ENCODE data around the gene MAST4.

Gene MAST4

GRCh38 chr5:66867618-66868322 is 271.6 kb downstream of the MAST4 start:
- Histone ChIP-seq H2AFZ (ENCODE audit: low read depth, low read length) (no peak overlapping the region), H3K4me2 (ENCODE audit: low read length) (no peak overlapping the region), H3K27me3 (ENCODE audit: low read depth, low read length) (peaks cover 27% of the 10 kb centered on the region; the same call in 1 of the 2 replicates)

GRCh38 chr5:66869347-66869746 is 273.2 kb downstream of the MAST4 start:
- H3K79me2 ChIP-seq (ENCODE audit: low read length), result no peaks in the 10 kb centered on the region
- no peak overlapping the region for H2AFZ ChIP-seq (ENCODE audit: low read depth, low read length)
- TF ChIP-seq EZH2phosphoT487 (IDR thresholded peaks at IDR 0.05; ENCODE audit: low read depth) (no peak), CTCF (IDR thresholded peaks at IDR 0.05; ENCODE audit: low read depth, low read length) (no peak)
- H3K4me1 ChIP-seq (ENCODE audit: low read length), result no peaks in the 10 kb centered on the region
- peaks cover 26% of the 10 kb centered on the region for H3K27me3 ChIP-seq (ENCODE audit: low read depth, low read length)
- H3K9me3 ChIP-seq (ENCODE audit: insufficient read depth, low read length), result no peaks in the 10 kb centered on the region
- H4K20me1 ChIP-seq (ENCODE audit: insufficient read depth, low read length), result no peaks in the 10 kb centered on the region
- no peak overlapping the region for H3K4me3 ChIP-seq (ENCODE audit: low read length)
- H3K9ac ChIP-seq (ENCODE audit: low read length), result no peak overlapping the region
- no peaks in the 10 kb centered on the region for H3K36me3 ChIP-seq (replicated peaks; ENCODE audit: low read depth, low read length)
- H3K27ac ChIP-seq (ENCODE audit: low read length), result no peak overlapping the region
- no peak overlapping the region for H3K4me2 ChIP-seq (ENCODE audit: low read length)

More at GRCh38 chr5:66867618-66868322, 271.6 kb downstream of the MAST4 start:
- H3K9ac ChIP-seq (ENCODE audit: low read length), result no peak overlapping the region
- no peak overlapping the region for H3K27ac ChIP-seq (ENCODE audit: low read length)
- no peaks in the 10 kb centered on the region for H4K20me1 ChIP-seq (ENCODE audit: insufficient read depth, low read length)
- H3K9me3 ChIP-seq (ENCODE audit: insufficient read depth, low read length), result no peaks in the 10 kb centered on the region
- no peaks in the 10 kb centered on the region for H3K4me1 ChIP-seq (ENCODE audit: low read length)
- H3K79me2 ChIP-seq (ENCODE audit: low read length), result no peaks in the 10 kb centered on the region
- no peak for TF ChIP-seq CTCF (IDR thresholded peaks at IDR 0.05; ENCODE audit: low read depth, low read length)
- TF ChIP-seq EZH2phosphoT487 (IDR thresholded peaks at IDR 0.05; ENCODE audit: low read depth), result no peak
- no peak overlapping the region for H3K4me3 ChIP-seq (ENCODE audit: low read length)
- H3K36me3 ChIP-seq (replicated peaks; ENCODE audit: low read depth, low read length), result no peaks in the 10 kb centered on the region

- no peaks in the 10 kb centered on the region for H3K9me3 ChIP-seq (ENCODE audit: insufficient read depth, low read length)
- no peak overlapping the region for H2AFZ ChIP-seq (ENCODE audit: low read depth, low read length)
- no peak overlapping the region for H3K4me2 ChIP-seq (ENCODE audit: low read length)
- no peaks in the 10 kb centered on the region for H3K36me3 ChIP-seq (replicated peaks; ENCODE audit: low read depth, low read length)
- no peaks in the 10 kb centered on the region for H4K20me1 ChIP-seq (ENCODE audit: insufficient read depth, low read length)
- H3K27ac ChIP-seq (ENCODE audit: low read length), result no peak overlapping the region
- no peak overlapping the region for H3K4me3 ChIP-seq (ENCODE audit: low read length)
- peaks cover 29% of the 10 kb centered on the region for H3K27me3 ChIP-seq (ENCODE audit: low read depth, low read length)
- H3K9ac ChIP-seq (ENCODE audit: low read length), result no peak overlapping the region
- no peaks in the 10 kb centered on the region for H3K79me2 ChIP-seq (ENCODE audit: low read length)
- H3K4me1 ChIP-seq (ENCODE audit: low read length), result peaks cover 6% of the 10 kb centered on the region
- no peak for TF ChIP-seq CTCF (IDR thresholded peaks at IDR 0.05; ENCODE audit: low read depth, low read length)
- no peak for TF ChIP-seq EZH2phosphoT487 (IDR thresholded peaks at IDR 0.05; ENCODE audit: low read depth)
Observed at GRCh38 chr5:66870708-66871107, 274.5 kb downstream of the MAST4 start.

- no peak for TF ChIP-seq EZH2phosphoT487 (IDR thresholded peaks at IDR 0.05; ENCODE audit: low read depth)
- TF ChIP-seq CTCF (IDR thresholded peaks at IDR 0.05; ENCODE audit: low read depth, low read length), result no peak
- peaks cover 6% of the 10 kb centered on the region for H3K4me1 ChIP-seq (ENCODE audit: low read length)
- H4K20me1 ChIP-seq (ENCODE audit: insufficient read depth, low read length), result no peaks in the 10 kb centered on the region
- no peak overlapping the region for H3K4me2 ChIP-seq (ENCODE audit: low read length)
- H3K4me3 ChIP-seq (ENCODE audit: low read length), result no peak overlapping the region
- no peaks in the 10 kb centered on the region for H3K36me3 ChIP-seq (replicated peaks; ENCODE audit: low read depth, low read length)
- no peaks in the 10 kb centered on the region for H3K79me2 ChIP-seq (ENCODE audit: low read length)
- peaks cover 29% of the 10 kb centered on the region for H3K27me3 ChIP-seq (ENCODE audit: low read depth, low read length)
- no peak overlapping the region for H3K9ac ChIP-seq (ENCODE audit: low read length)
- H3K9me3 ChIP-seq (ENCODE audit: insufficient read depth, low read length), result no peaks in the 10 kb centered on the region
- no peak overlapping the region for H2AFZ ChIP-seq (ENCODE audit: low read depth, low read length)
- H3K27ac ChIP-seq (ENCODE audit: low read length), result no peak overlapping the region
Observed at GRCh38 chr5:66871651-66872050, 275.5 kb downstream of the MAST4 start.

Data from OCI-LY3 (cell line).